Non-pigmented ciliary epithelial cell (primary cell): ENCODE results near the gene MEIS1.
A peak's percentile ranks its signal among the peaks of the same experiment; 100 is the strongest.

Source experiments
- DNase-seq: peaks from one replicate; pipeline ENCODE4 v3.0.0-alpha.2; 2010; ENCODE audit warnings: low read depth

MEIS1 gene

GRCh38 chr2:66431846-66432587 is 2.9 kb upstream of the MEIS1 start:
- DNase-seq = no peak

DNA sequence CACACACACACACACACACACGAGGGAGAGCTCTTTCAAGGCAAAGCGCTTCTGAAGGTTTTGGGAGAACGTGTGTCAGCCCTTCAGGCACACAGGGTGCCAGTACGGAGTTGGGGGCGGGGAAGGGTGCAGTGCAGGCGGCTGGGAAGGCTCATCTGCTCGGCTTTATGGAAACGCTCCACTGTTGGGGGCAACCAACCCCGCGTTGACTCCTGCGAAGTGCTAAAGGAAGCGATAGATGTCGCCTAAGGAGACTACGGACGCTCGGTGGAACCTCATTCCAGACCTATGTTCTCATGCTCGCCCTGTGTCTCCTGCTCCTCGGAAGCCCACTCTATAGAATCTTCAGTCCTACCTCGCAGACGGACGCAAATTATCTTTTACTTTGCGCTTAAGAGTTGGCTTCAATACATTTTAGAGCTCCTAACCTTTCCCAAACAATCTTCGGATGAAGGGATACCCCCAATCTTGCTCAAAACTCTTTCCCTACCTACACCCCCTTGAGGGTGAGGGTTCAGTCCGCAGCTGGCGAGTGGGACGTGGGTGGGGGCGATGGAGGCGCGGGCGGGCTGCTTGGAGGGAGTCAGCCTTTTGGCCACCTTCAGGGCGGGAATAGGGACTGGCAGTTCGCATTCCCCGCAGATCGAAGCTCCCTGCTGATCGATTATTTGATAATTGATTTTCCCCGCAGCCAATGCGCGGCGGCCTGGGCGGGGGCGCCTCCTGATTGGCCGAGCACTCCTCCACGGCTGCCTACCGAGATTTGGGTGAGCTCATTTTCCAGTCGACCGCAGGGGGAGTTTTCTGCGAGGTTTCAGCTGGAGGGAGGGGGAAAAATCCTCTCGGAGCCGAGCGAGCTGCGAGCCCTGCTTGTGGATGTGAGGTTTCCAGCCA is 1.9 kb upstream of the MEIS1 start:
- DNase-seq = peak; percentile 93

- DNase-seq = no peak
These were observed 1.3 kb upstream of the MEIS1 start for GRCh38 chr2:66433695-66433944.

DNA sequence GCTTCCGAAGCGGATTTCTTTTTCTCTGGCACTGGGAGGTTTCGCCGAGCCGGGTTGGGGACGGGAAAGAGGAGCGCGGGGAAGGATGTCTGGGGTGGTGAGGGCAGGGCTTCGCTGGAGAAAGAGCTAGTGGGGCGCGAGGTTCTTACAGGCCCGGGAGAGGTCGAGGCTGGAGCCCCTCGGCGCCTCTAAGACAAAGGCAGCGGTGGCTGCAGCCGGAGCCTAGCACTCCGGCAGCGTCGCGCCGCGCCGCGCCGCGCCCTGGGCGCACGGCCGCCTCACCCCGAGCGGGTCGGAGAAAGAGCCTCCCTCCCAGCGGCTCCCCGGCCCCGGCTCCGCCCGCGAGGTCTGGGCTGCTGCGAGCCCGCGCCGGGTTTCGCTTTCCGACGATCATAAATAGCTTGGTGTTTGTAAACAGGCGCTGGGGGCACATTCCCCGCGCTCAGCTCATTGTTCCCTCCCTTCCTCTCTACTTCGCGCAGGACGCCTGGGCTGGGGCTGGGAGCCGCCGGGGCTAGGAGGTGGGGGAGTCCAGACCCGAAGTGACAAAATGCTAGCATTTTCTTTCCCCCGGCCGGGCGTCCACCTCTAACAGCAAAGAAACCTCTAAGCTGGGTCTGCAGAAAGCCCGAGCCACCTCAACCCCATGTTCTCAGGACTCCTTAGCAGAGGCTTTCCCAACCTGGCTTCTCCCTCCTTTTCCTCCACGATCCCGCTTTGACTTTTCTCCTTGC is 813 bp upstream of the MEIS1 start:
- DNase-seq = no peak

DNA sequence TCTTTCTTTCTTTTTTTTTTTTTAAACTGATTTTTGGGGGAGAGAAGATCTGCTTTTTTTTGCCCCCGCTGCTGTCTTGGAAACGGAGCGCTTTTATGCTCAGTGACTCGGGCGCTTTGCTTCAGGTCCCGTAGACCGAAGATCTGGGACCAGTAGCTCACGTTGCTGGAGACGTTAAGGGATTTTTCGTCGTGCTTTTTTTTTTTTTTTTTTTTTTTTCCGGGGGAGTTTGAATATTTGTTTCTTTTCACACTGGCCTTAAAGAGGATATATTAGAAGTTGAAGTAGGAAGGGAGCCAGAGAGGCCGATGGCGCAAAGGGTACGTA is 587 bp downstream of the MEIS1 start:
- no peak for DNase-seq

DNA sequence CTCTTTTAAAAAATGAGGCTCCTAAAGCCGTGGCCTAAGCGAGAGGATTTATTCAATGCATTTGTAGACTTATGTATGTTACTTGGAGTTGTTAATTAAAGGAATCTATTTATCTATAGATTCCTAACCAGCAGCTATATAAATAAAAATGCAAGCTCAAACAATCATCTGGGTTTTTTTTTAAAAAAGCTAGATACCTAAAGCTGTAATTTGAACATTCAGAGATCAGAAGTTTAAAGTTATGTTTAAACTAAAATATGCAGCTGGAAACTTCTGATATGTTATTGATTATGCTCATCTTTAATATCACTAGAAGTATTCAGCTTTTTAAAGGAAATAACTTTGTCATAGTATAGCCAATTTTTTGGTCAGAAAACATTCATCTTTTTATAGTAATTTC is 1.0 kb downstream of the MEIS1 start:
- no peak for DNase-seq

DNA sequence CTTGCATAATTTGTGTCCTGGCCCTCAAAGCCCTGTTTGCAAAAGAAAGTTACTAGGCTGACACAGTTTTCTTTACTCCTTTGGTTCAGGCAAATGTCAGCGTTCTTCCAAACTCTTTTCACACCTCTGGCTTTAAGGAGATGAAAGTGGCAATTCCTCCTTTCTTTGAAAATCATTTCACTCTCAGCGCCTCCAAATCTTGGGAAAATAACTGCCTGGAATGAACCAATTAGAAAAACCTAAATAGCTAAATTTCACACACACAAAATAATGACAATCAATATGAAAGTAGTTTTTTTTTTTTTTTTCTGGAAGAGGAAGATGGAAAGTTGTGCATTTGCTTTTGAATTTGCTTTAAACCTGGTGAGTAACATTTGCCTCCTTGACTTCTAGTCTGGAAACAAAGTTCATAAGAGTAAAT is 1.7 kb downstream of the MEIS1 start:
- DNase-seq = no peak

- DNase-seq = no peak
These were observed 2.3 kb downstream of the MEIS1 start for GRCh38 chr2:66437109-66437690.

- DNase-seq = no peak
These were observed 3.0 kb downstream of the MEIS1 start for GRCh38 chr2:66437691-66438497.

DNA sequence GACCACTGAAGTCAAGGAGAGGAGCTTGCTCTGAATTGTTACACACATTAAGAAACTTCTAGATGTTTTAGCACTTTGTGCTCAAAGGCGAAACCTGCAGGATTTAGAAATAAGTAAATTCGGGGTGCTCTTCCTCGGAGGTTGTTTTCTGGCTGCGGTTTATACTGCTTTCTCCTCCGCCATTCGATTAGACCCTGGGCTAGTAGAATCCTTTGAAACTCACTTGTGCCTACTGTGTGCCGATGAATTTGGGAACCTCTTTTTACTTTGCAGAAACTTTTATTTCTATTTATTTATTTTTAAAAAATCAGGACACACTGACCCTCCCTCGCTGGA is 3.5 kb downstream of the MEIS1 start:
- no peak for DNase-seq

DNA sequence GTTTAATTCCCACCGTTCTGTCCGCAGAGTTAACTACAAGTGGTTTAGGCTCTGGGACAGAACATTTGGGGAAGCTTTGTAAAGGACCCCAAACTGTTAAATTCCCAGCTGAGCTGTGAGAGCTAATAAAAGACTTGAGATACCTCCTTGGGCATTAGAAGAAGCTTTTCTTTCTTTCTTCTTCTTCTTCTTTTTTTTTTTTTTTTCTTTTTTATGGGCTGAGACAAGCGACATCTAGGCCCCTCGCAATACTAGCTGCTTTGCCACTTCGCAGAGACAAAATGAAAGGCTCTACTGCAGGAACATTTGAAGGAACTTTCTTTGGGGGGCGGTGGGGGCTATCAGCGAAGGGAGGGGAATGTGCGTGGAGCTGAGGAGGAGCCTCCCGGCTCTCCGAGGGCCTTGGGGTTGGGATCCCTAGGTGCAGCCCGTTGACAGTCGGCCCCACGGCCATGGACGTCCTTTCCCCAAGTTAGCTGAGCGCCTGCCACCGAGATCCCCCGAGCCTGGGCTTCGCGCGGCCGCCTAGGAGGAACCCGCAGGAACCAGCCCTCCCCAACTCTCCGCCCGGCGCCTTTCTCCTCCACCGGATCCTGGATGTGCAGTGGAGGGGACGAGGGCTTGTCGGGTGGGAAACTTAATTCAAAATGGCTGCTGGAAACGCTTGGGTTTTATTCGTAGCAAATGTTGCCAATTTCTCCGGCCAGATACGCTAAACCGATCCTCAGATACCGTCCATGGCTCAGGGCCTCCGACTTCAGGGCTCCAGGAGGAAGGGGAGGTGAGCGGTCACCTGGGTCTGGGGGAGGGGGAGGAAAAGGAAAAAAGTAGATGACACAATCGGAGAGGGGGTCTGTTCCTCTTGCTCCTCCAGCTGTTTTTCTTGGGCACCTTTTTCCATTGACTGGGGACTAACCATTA is 4.2 kb downstream of the MEIS1 start:
- DNase-seq = no peak

DNA sequence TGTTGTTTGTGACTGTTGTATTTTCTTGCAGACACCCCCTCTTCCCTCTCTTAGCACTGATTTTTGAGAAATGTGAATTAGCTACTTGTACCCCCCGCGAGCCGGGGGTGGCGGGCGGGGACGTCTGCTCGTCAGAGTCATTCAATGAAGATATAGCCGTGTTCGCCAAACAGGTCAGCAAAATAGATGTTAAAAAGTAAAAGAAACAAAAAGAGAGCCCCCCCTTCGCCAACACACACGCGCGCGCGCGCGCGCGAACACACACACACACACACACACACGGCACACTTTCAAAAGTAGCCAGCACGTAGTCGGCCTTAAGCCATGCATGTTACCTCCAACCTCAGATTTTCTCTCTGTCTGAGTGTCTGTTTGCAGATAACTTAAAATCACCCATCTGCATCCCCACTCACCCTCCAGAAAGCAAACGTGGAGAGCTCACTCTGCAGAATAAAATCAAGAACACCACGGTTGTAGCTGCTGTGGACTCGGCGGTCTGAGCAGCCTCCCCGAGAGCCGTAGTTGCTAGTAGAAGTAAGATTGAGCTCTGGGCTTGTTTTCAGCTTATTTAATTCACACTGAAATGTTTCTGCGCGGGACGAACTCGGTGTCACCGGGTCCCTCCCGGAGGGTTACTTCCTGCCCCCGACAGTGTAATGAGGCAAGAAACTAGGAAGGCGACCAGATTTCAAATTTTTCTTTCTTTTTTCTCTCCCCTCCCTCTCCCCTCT is 5.1 kb downstream of the MEIS1 start:
- DNase-seq = no peak

DNA sequence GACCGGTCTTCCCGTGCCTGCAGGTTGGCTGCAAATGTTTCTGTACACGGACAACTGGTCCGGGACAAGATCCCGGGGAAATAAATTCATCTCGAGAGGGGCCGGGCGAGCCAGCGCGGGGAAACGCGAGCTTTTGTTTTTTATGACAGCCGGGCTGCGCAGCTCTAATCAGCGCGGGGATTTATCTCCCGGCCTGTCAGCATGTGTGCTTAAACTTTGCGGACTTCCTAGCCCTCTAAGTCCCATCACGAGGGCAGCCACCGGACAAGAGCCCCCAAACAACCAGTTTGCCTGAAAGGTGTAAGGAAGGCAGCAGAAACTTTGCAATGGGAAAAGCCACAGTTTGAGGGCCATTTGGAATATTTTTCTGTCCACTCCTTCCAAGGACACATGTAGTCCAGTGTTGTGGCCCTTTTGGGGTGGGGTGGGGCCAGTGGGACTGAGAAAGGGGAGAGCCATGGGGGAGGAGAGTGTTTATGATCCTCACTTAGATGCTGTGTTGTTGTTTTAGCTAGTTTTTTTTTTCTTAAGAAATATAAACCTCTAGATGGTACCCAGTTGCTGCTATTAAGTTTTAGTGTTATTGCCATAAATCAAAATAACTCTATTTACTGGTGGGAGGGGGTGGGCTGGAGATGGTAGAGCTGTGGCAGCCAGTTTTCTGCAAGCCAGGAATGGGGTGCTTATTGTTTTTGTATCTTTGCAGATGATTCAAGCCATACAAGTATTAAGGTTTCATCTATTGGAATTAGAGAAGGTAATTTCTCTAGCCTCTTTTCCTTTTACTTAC is 6.0 kb downstream of the MEIS1 start:
- DNase-seq = no peak

GRCh38 chr2:66441581-66442320 is 6.8 kb downstream of the MEIS1 start:
- no peak for DNase-seq

DNA sequence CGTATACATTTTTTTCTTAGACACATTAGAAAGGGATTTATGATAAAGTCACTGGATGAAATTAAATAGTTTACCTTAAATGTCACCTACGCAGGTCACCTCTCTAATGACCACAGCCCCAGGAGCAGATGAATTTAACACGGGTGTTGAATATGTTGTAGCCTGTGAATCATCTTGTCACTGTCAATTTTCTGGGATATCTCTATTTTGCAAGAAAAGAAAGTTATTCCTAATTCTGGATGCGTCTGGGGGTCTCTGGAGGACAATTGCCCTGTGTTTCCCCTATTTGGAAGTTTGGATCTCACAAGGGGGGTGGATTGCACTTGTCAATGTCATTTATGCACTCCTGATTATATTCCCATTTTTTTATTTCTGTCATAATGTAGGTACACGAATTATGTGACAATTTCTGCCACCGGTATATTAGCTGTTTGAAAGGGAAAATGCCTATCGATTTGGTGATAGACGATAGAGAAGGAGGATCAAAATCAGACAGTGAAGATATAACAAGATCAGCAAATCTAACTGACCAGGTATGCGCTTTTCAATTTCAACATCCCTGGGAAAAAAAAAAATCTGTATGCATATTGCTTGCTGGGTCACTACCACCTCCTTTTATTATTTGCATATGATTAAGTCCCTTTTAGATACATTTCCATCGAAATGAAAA is 7.7 kb downstream of the MEIS1 start:
- no peak for DNase-seq

GRCh38 chr2:66443186-66443978 is 8.5 kb downstream of the MEIS1 start:
- no peak for DNase-seq
